Measurements from ENCODE around the gene MT1E. TPM values are rescaled to one million over a fixed set of nuclear protein-coding genes. Genes with fewer than 3 reads are reported as not detected.

MT1E gene
- total RNA-seq, 6 experiments from 2014 or later, result 192 to 469 (median 458) TPM

GRCh38 chr16:56645311-56645710 lies 19.7 kb downstream of the MT1E start:
- H3K9me3 Mint-ChIP-seq, result no peaks in the 10 kb centered on the region
- TF ChIP-seq, protein P1, sequence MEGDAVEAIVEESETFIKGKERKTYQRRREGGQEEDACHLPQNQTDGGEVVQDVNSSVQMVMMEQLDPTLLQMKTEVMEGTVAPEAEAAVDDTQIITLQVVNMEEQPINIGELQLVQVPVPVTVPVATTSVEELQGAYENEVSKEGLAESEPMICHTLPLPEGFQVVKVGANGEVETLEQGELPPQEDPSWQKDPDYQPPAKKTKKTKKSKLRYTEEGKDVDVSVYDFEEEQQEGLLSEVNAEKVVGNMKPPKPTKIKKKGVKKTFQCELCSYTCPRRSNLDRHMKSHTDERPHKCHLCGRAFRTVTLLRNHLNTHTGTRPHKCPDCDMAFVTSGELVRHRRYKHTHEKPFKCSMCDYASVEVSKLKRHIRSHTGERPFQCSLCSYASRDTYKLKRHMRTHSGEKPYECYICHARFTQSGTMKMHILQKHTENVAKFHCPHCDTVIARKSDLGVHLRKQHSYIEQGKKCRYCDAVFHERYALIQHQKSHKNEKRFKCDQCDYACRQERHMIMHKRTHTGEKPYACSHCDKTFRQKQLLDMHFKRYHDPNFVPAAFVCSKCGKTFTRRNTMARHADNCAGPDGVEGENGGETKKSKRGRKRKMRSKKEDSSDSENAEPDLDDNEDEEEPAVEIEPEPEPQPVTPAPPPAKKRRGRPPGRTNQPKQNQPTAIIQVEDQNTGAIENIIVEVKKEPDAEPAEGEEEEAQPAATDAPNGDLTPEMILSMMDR (IDR thresholded peaks at IDR 0.05), result no peak
- H3K4me3 Mint-ChIP-seq, result no peak overlapping the region
- DNase-seq, result no peak
- H3K4me1 Mint-ChIP-seq (ENCODE audit: low read depth), result peaks cover 13% of the 10 kb centered on the region
- H3K27ac Mint-ChIP-seq, result no peak overlapping the region
- no peaks in the 10 kb centered on the region for H3K36me3 Mint-ChIP-seq (ENCODE audit: low read depth)
- peaks cover 70% of the 10 kb centered on the region for H3K27me3 Mint-ChIP-seq (ENCODE audit: insufficient read depth)

DNA sequence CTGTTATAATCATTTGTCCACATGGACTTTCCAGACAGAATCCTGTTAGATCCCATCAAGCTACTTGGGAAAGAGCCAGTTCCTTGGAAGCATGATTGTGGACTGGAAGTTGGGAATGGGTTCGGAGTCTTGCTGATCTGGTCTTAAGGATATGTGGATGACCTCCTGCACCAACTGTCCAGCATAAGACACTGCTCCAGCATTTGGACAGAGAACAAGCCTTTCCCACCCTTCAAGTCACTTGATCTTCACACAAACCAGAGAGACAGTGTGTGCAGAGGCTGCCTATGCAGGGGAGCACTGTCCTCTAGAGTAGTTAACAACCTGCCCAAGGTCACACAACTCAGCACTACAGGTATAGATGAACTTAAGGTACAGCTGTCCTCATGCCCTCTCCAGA lies 20.3 kb downstream of the MT1E start:
- TF ChIP-seq, protein P1 (IDR thresholded peaks at IDR 0.05), result no peak
- Mint-ChIP-seq H3K4me3 (no peak overlapping the region), H3K27ac (no peak overlapping the region), H3K4me1 (ENCODE audit: low read depth) (peaks cover 13% of the 10 kb centered on the region), H3K9me3 (no peaks in the 10 kb centered on the region), H3K27me3 (ENCODE audit: insufficient read depth) (peaks cover 72% of the 10 kb centered on the region), H3K36me3 (ENCODE audit: low read depth) (no peaks in the 10 kb centered on the region)
- DNase-seq, result no peak

DNA sequence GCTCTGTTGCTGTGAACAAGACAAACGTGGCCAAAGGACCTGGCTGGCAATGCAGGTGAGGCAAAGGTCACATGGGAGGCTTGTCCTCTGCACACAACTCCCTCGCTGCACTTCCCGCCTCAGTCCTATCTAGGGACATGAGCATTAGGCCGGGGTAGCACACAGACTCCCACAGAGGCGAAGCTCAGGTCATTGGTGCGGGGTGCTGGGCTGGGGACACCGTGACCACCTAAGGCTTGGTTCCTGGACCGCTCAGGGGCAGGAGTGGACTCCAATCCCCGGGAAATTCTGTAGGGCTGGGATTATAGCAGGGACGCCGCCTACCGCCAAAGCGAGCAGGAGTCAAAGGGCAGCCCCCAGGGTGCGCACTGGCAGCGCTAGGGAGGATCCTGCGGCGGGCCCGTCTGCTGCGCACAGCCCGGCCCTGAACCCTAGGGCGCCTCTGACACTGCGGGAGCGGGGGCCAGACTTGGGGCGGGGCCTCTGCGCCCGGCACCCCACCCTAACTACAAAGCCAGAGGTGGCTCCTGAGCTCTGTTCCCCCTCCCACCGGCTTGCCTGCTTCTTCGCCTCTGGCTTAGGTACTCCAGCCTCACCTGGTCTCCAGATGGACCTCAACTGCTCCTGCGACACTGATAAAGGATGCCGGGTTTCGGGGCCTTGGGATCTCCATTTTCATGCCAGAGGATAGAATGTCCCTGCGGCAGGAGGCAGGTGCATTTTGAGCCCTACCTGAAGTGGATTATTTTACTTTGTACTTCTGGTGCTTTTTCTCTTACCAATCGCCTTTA lies 22.3 kb downstream of the MT1E start:
- Mint-ChIP-seq H3K36me3 (ENCODE audit: low read depth) (no peaks in the 10 kb centered on the region), H3K4me3 (no peak overlapping the region), H3K27ac (no peak overlapping the region), H3K4me1 (ENCODE audit: low read depth) (peaks cover 10% of the 10 kb centered on the region), H3K9me3 (no peaks in the 10 kb centered on the region), H3K27me3 (ENCODE audit: insufficient read depth) (peaks cover 77% of the 10 kb centered on the region)
- DNase-seq, result no peak
- TF ChIP-seq, protein P1 (IDR thresholded peaks at IDR 0.05), result no peak

DNA sequence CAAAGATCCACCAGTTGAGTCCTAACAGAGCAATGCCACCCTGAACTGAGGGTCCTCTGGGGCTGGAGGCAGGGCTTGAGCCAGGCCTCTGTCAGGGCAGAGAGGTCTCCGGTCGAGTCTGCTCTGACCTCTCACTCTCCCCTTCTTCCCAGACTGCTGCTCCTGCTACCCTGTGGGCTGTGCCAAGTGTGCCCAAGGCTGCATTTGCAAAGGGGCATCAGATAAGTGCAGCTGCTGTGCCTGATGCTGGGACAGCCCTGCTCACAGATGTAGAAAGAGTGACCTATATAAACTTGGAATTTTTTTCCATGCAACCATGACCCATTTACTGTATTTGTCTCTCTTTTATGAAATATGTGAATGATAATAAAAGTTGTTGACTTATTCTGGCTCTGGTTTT lies 23.7 kb downstream of the MT1E start:
- H3K27me3 Mint-ChIP-seq (ENCODE audit: insufficient read depth), result peaks cover 76% of the 10 kb centered on the region
- no peak for DNase-seq
- H3K4me1 Mint-ChIP-seq (ENCODE audit: low read depth), result no peaks in the 10 kb centered on the region
- no peaks in the 10 kb centered on the region for H3K36me3 Mint-ChIP-seq (ENCODE audit: low read depth)
- no peaks in the 10 kb centered on the region for H3K9me3 Mint-ChIP-seq
- TF ChIP-seq, protein P1 (IDR thresholded peaks at IDR 0.05), result no peak
- no peak overlapping the region for H3K4me3 Mint-ChIP-seq
- H3K27ac Mint-ChIP-seq, result no peak overlapping the region

DNA sequence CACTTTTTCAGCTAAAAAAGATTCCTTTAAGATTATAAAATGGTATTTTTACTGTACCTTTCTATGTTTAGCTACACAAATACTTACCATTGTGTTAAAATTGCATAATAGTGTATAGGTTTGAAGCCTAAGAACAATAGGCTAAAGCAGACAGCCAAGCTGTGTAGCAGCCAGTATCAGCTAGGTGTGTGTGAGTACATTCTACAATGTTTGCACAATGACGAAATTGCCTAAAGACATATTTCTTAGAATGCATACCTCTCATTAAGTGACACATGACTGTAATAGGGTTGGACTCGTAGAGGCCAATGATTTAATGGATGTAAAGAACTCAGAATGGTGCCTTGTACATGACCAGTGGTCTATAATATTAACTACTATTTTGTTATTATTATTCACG lies 24.2 kb downstream of the MT1E start:
- H3K36me3 Mint-ChIP-seq (ENCODE audit: low read depth), result no peaks in the 10 kb centered on the region
- no peak overlapping the region for H3K4me3 Mint-ChIP-seq
- peaks cover 72% of the 10 kb centered on the region for H3K27me3 Mint-ChIP-seq (ENCODE audit: insufficient read depth)
- DNase-seq, result no peak
- H3K9me3 Mint-ChIP-seq, result no peaks in the 10 kb centered on the region
- no peaks in the 10 kb centered on the region for H3K4me1 Mint-ChIP-seq (ENCODE audit: low read depth)
- TF ChIP-seq, protein P1 (IDR thresholded peaks at IDR 0.05), result no peak
- no peak overlapping the region for H3K27ac Mint-ChIP-seq
